Left ventricle myocardium superior (tissue), 1 donor: ENCODE results near the gene SLC27A2. TPM values are rescaled to one million over a fixed set of nuclear protein-coding genes. Genes with fewer than 3 reads are reported as not detected.
"Not testable (repeated sequence)": the region's sequence is repeated elsewhere in the genome, so short reads cannot be mapped to it uniquely, and the experiment has no call there.

Source experiments
- ATAC-seq: fragments of 200-7000 bp; cut with Tn5 transposase; one replicate; pipeline ENCODE4 v1.9.1; 2020; ENCODE audit warnings: mild to moderate bottlenecking, moderate library complexity
- DNase-seq: peaks from one replicate; pipeline ENCODE4 v3.0.0-alpha.2; 2020
- intact Hi-C: fragments of 100-400 bp; cut with micrococcal nuclease; formaldehyde crosslinking; loops from one replicate; pipeline ENCODE4 v1.11.0; 2022
- total RNA-seq: library from RNA; stranded (reverse); fragmentation: NEBNext Ultra II Directional; extraction: Animal tissue kit (Norgen Biotek cat#: 25700); gene quantifications from one replicate; pipeline ENCODE4 v1.2.1, GENCODE V29; 2021
- donor health status: DM: no; HTN: yes; CAD: no; lungs with severe emphysema.

Gene SLC27A2
- total RNA-seq, 1 donor from 2014 or later, result not detected

GRCh38 chr15:50158236-50158635 is 23.8 kb upstream of the SLC27A2 start:
- intact Hi-C loops, DNase-seq, ATAC-seq: not testable (repeated sequence)

- intact Hi-C loops, result no loop called here
- ATAC-seq (no peak), DNase-seq (no peak)
These were observed 18.9 kb upstream of the SLC27A2 start for GRCh38 chr15:50162969-50163718.

GRCh38 chr15:50163719-50164410 is 18.1 kb upstream of the SLC27A2 start:
- intact Hi-C loops, result no loop called here
- no peak for DNase-seq
- ATAC-seq, result no peak

- intact Hi-C loops, result no loop called here
- ATAC-seq (no peak), DNase-seq (no peak)
These were observed 17.5 kb upstream of the SLC27A2 start for GRCh38 chr15:50164458-50164857.

DNA sequence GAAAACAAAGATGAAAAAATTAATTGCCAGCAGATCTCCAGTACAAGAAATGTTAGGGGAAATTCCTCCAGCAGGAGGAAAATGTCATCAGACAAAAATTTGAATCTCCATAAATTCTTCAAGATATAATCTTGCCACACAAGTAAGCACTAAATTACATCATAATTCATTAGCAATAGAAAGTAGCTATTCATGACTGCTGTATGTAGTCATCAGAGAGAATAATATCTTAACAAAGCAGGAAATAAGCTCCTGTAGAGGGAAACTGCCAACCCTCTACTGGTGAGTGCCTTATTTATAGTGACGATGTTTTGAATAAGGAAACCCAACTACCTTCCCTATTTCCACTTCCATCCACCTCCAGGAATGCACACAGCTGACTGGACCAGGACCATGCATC is 15.8 kb upstream of the SLC27A2 start:
- ATAC-seq (no peak), DNase-seq (no peak)
- intact Hi-C loops, result no loop called here

DNA sequence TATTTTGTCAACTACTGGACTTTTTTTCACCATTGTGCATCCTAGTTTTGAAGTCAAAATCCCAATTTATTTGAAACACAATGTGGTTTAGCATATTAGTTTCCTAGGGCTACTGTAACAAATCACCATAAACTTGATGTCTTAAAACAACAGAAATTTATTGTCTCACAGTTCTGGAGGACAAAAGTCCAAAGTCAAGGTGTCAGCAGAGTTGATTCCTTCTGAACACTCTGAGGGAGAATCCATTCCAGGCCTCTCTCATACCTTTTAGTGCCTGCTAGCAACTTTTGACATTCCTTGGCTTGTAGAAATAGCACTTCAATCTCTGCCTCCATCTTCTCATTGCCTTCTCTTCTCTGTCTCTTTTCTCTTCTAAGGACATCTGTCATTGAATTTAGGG is 14.9 kb upstream of the SLC27A2 start:
- no peak for DNase-seq
- ATAC-seq, result no peak
- intact Hi-C loops, result no loop called here

- DNase-seq (no peak), ATAC-seq (no peak)
- intact Hi-C loops, result no loop called here
These were observed 13.6 kb upstream of the SLC27A2 start for GRCh38 chr15:50168379-50168778.

GRCh38 chr15:50168783-50169411 is 13.1 kb upstream of the SLC27A2 start:
- intact Hi-C loops, result no loop called here
- ATAC-seq, result no peak
- DNase-seq, result no peak

DNA sequence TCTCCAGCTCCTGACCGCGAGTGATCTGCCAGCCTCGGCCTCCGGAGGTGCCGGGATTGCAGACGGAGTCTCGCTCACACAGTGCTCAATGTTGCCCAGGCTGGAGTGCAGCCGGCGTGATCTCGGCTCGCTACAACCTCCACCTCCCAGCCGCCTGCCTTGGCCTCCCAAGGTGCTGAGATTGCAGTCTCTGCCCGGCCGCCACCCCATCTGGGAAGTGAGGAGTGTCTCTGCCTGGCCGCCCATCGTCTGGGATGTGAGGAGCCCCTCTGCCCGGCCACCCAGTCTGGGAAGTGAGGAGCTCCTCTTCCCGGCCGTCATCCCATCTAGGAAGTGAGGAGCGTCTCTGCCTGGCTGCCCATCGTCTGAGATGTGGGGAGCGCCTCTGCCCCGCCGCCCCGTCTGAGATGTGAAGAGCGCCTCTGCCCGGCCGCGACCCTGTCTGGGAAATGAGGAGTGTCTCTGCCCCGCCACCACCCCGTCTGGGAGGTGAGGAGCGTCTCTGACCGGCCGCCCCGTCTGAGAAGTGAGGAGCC is 9.6 kb upstream of the SLC27A2 start:
- intact Hi-C loops, ATAC-seq, DNase-seq: not testable (repeated sequence)

- intact Hi-C loops, result no loop called here
- ATAC-seq, result no peak
- no peak for DNase-seq
These were observed 5.1 kb upstream of the SLC27A2 start for GRCh38 chr15:50176869-50177268.

DNA sequence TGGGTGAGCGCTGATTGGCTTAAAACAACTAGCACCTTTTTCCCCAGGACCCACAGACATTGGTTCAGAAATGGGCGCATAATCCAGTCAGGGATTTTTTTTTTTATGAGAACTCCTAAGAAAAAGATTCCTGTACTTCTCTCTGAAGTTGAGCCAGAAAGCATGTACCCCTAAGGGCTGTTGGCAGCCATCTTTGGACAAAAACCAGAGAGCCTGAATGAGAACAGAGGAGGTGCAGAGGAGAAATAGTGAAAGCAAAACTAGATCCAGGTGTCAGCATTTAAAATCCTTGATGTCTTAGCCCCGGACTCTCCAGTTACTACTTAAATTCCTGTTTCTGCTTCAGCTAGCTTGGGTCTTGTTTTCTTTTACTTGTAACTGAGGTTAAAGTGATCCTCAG is 1.9 kb upstream of the SLC27A2 start:
- intact Hi-C loops, result no loop called here

GRCh38 chr15:50180582-50180981 is 1.4 kb upstream of the SLC27A2 start:
- DNase-seq, result no peak
- no peak for ATAC-seq
- intact Hi-C loops, result no loop called here

More for the DNA sequence above, 1.9 kb upstream of the SLC27A2 start:
- DNase-seq (no peak), ATAC-seq (no peak)

GRCh38 chr15:50181201-50181968 is 611 bp upstream of the SLC27A2 start:
- no peak for ATAC-seq
- intact Hi-C loops, result no loop called here
- DNase-seq, result no peak

- intact Hi-C loops, result no loop called here
- ATAC-seq, result peak; percentile 52
- peak; percentile 48 for DNase-seq
These were observed 420 bp downstream of the SLC27A2 start for GRCh38 chr15:50182219-50183013.

- ATAC-seq (no peak), DNase-seq (no peak)
- intact Hi-C loops, result no loop called here
These were observed 1.3 kb downstream of the SLC27A2 start for GRCh38 chr15:50183112-50183794.

GRCh38 chr15:50184863-50185504 is 3.0 kb downstream of the SLC27A2 start:
- no peak for ATAC-seq
- DNase-seq, result no peak
- intact Hi-C loops, result no loop called here

DNA sequence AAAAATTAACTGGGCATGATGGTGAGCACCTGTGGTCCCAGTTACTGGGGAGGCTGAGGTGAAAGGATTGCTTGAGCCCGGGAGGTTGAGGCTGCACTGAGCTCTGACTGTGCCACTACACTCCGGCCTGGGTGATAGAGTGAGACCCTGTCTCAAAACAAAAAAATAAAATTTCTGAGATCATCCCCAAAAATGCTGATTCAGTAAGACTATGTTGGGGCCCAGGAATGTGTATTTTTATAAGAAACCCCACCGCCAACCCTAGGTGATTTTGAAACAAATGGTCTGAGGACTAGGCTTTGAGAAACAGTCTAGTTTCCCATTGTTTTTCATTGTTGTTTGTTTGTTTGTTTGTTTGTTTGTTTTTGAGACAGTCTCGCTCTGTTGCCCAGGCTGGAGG is 4.1 kb downstream of the SLC27A2 start:
- no peak for ATAC-seq
- intact Hi-C loops, result no loop called here
- DNase-seq, result no peak

- intact Hi-C loops, result no loop called here
- ATAC-seq (no peak), DNase-seq (no peak)
These were observed 4.8 kb downstream of the SLC27A2 start for GRCh38 chr15:50186752-50187151.
